ENCODE data around the gene GJC2.

Gene GJC2

GRCh38 chr1:228205526-228206436 lies 56.1 kb downstream of the GJC2 start:
- no peak for DNase-seq (ENCODE audit: extremely low read depth, low read depth)
- no peak for TF ChIP-seq CTCF (IDR thresholded peaks at IDR 0.05; ENCODE audit: low read depth, low read length)

- TF ChIP-seq CTCF (IDR thresholded peaks at IDR 0.05; ENCODE audit: low read depth, low read length), result no peak
- DNase-seq (ENCODE audit: extremely low read depth, low read depth), result no peak
These were observed 57.0 kb downstream of the GJC2 start for GRCh38 chr1:228206582-228207351.

GRCh38 chr1:228207381-228207810 lies 57.7 kb downstream of the GJC2 start:
- DNase-seq (ENCODE audit: extremely low read depth, low read depth), result no peak
- no peak for TF ChIP-seq CTCF (IDR thresholded peaks at IDR 0.05; ENCODE audit: low read depth, low read length)

GRCh38 chr1:228207851-228208821 lies 58.4 kb downstream of the GJC2 start, which contains the start of gene OBSCN:
OBSCN (plus strand) TSS chr1:228208044; CDS start chr1:228211784, 3,740 bp downstream.
- no peak for DNase-seq (ENCODE audit: extremely low read depth, low read depth)
- no peak for TF ChIP-seq CTCF (IDR thresholded peaks at IDR 0.05; ENCODE audit: low read depth, low read length)

GRCh38 chr1:228208831-228209551 lies 59.3 kb downstream of the GJC2 start:
- DNase-seq (ENCODE audit: extremely low read depth, low read depth), result no peak
- no peak for TF ChIP-seq CTCF (IDR thresholded peaks at IDR 0.05; ENCODE audit: low read depth, low read length)

All from AG09319 (cell line).